HFF-Myc (cell line): ENCODE results near the gene SSTR5.

Source experiments
- DNase-seq: peaks from one replicate; pipeline ENCODE4 v3.0.0-alpha.2; 2011; ENCODE audit warnings: low read depth; ENCODE audit errors: extremely low read depth
- H3K4me3 ChIP-seq: replicated peaks from 2 replicates; pipeline ENCODE4 v1.5.1; 2011; ENCODE audit warnings: low read depth, mild to moderate bottlenecking, control low read depth, low read length
- CTCF ChIP-seq: IDR thresholded peaks from 2 replicates; pipeline ENCODE4 v1.5.1; 2012; ENCODE audit warnings: mild to moderate bottlenecking, low read depth, low read length, control low read depth; ENCODE audit errors: missing control alignments

The SSTR5 gene

DNA sequence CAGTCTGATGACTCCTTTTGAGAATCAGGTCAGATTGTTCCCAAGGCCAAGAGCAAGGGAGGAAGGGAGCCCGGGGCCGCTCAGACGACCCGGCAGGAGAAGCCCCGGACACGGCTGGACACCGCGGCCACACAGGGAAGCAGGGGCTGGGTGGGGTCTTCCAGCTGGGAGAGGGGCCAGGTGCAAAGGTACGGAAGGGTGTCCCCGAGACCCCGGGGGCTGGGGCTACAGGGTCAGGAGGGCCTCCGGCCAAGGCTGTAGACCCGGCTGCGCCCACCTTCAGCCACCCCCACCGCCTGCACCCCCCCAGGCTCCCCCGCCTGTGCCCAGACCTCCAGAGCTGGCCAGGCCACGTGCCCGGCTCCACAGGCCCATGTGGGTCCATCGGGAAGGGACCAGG, 45.4 kb downstream of the SSTR5 start:
- no peak overlapping the region for H3K4me3 ChIP-seq
- TF ChIP-seq CTCF, result no peak
- DNase-seq, result no peak

GRCh38 chr16:1119129-1119528, 46.6 kb downstream of the SSTR5 start:
- DNase-seq, result no peak
- H3K4me3 ChIP-seq, result no peak overlapping the region
- TF ChIP-seq CTCF, result no peak

- TF ChIP-seq CTCF, result no peak
- no peak overlapping the region for H3K4me3 ChIP-seq
- DNase-seq, result no peak
These were observed 47.4 kb downstream of the SSTR5 start for GRCh38 chr16:1119766-1120576.

DNA sequence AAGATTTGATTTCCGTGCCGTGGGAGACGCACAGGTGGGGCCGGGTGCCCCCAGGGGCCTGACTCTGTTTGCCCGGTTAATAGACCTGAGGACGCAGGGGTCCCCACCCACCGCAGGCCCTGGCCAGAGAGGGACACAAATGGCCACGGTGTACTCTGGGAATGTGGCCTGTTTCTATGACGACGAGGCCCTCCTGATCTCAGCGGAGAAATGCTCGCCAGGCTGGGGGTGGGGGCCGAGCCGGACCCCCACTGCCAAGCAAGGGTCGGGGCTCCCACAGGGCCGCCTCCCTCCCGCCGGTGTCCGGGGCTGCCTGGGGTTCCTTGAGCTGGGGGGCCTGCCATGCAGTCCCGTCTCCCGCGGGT, 48.0 kb downstream of the SSTR5 start:
- H3K4me3 ChIP-seq, result no peak overlapping the region
- DNase-seq, result no peak
- no peak for TF ChIP-seq CTCF

GRCh38 chr16:1121009-1121408, 48.5 kb downstream of the SSTR5 start:
- no peak for DNase-seq
- no peak for TF ChIP-seq CTCF
- no peak overlapping the region for H3K4me3 ChIP-seq

- no peak for DNase-seq
- no peak for TF ChIP-seq CTCF
These were observed 49.3 kb downstream of the SSTR5 start for GRCh38 chr16:1121601-1122397.

GRCh38 chr16:1122398-1122765, 49.8 kb downstream of the SSTR5 start:
- no peak overlapping the region for H3K4me3 ChIP-seq
- TF ChIP-seq CTCF, result no peak
- DNase-seq, result no peak

More at GRCh38 chr16:1121601-1122397, 49.3 kb downstream of the SSTR5 start:
- H3K4me3 ChIP-seq, result no peak overlapping the region
